MM.1S (cell line): Measurements from ENCODE around the gene INPP5D.

Source experiments
- CTCF ChIP-seq: fragments of 300-600 bp; sonication (generic); IDR thresholded peaks from 2 replicates; pipeline ENCODE4 v1.5.1; 2016; ENCODE audit warnings: antibody characterized with exemption, low read length, mixed read lengths
- EZH2 ChIP-seq: fragments of 300-600 bp; sonication (generic); optimal IDR thresholded peaks from 2 replicates; pipeline ENCODE3; 2017; ENCODE audit warnings: low read depth, mild to moderate bottlenecking, antibody characterized with exemption, low read length, mixed read lengths
- EZH2phosphoT487 ChIP-seq: fragments of 300-600 bp; sonication (generic); IDR thresholded peaks from 2 replicates; pipeline ENCODE4 v1.6.1; 2018; ENCODE audit warnings: antibody characterized with exemption, low read length

DNA sequence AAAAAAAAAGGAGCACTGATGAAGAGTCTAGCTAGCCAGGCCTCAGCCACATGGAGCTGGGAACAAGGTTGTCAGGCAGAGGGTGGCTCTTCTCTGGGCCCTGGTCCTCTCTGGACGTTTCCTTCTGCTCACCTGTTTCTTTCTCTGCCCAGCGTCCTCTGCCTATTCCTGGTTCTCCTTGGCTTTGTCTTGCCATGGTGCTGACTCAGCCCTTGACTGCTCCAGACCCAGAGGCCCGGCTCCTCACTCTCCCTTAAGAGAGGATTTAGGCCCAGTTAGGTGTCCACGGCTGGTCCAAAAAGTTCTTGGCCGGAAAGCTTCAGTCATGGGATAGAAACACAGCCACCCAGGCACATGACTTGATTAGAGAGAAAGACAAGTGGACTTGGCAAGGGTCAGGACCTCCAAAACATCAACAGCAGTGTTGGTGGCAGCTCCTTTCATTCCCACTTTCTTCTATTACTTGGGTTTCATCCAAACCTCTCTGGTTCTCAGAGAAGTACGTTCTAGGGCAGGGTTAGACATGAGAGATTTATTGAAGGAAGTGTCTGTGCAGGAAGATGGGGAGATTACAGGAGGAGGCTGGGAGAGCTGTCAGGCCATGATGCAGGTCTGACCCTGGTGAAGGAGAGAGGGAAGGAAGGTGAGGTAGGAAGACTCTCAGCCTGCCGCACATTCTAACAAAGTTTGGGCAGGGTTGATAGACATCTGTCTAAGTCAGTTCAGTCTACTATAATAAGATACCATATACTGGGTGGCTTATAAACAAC is 176.9 kb downstream of the INPP5D start:
- TF ChIP-seq CTCF (no peak), EZH2phosphoT487 (no peak), EZH2 (no peak)
